Loucy (cell line): ENCODE measurements around the gene NUDT9.

Source experiments
- H2AFZ ChIP-seq: fragments of 200-600 bp; sonication (generic); 2 replicates; pipeline ENCODE4 v1.6.0; 2016; ENCODE audit warnings: antibody characterized with exemption, mild to moderate bottlenecking, low read length, moderate library complexity
- H3F3A ChIP-seq: fragments of 200-600 bp; 2 replicates; pipeline ENCODE4 v1.6.0; 2016; ENCODE audit warnings: antibody characterized with exemption, low read depth, mild to moderate bottlenecking
- H3K27me3 ChIP-seq: fragments of 200-600 bp; sonication (generic); 2 replicates; pipeline ENCODE4 v1.6.1; 2014; ENCODE audit warnings: low read length, mild to moderate bottlenecking; ENCODE audit not compliant: insufficient read depth, poor library complexity, severe bottlenecking
- H3K36me3 ChIP-seq: fragments of 200-600 bp; sonication (generic); 2 replicates; pipeline ENCODE4 v1.6.1; 2016; ENCODE audit warnings: low read length; ENCODE audit not compliant: insufficient read depth
- H3K4me1 ChIP-seq: fragments of 200-600 bp; sonication (generic); 2 replicates; pipeline ENCODE4 v1.5.1; 2014; ENCODE audit warnings: low read length, mild to moderate bottlenecking; ENCODE audit not compliant: insufficient read depth, poor library complexity, severe bottlenecking
- H3K4me2 ChIP-seq: fragments of 200-600 bp; sonication (generic); 2 replicates; pipeline ENCODE4 v1.6.0; 2014; ENCODE audit warnings: antibody characterized with exemption, low read length, low read depth, mild to moderate bottlenecking; ENCODE audit not compliant: poor library complexity, severe bottlenecking
- H3K4me3 ChIP-seq: fragments of 200-600 bp; sonication (generic); 2 replicates; pipeline ENCODE4 v1.5.1; 2014; ENCODE audit warnings: low read length, mild to moderate bottlenecking, mixed read lengths; ENCODE audit not compliant: poor library complexity, severe bottlenecking
- H3K79me2 ChIP-seq: fragments of 200-600 bp; sonication (generic); 2 replicates; pipeline ENCODE4 v1.6.1; 2014; ENCODE audit warnings: low read length; ENCODE audit not compliant: insufficient read depth
- H3K9ac ChIP-seq: fragments of 200-600 bp; sonication (generic); 2 replicates; pipeline ENCODE4 v1.6.0; 2014; ENCODE audit warnings: mild to moderate bottlenecking, low read depth, low read length, moderate library complexity; ENCODE audit not compliant: poor library complexity, severe bottlenecking
- H3K9me2 ChIP-seq: fragments of 200-600 bp; sonication (generic); replicated peaks from 2 replicates; pipeline ENCODE4 v1.6.1; 2016; ENCODE audit warnings: low read depth, low read length, mixed read lengths
- H3K9me3 ChIP-seq: fragments of 200-600 bp; sonication (generic); 2 replicates; pipeline ENCODE4 v1.6.1; 2014; ENCODE audit warnings: mild to moderate bottlenecking, antibody characterized with exemption, low read length, low read depth; ENCODE audit not compliant: insufficient read depth
- H4K20me1 ChIP-seq: fragments of 200-600 bp; sonication (generic); 2 replicates; pipeline ENCODE4 v1.6.0; 2014; ENCODE audit warnings: antibody characterized with exemption, low read length, mild to moderate bottlenecking; ENCODE audit not compliant: insufficient read depth, poor library complexity, severe bottlenecking
- EZH2phosphoT487 ChIP-seq: fragments of 200-600 bp; IDR thresholded peaks from 2 replicates; pipeline ENCODE4 v1.6.1; 2018; ENCODE audit warnings: antibody characterized with exemption, mild to moderate bottlenecking, moderate library complexity, borderline replicate concordance
- TF ChIP-seq, protein P1 (sequence below): fragments of 200-600 bp; sonication (generic); conservative IDR thresholded peaks from 2 replicates; pipeline ENCODE4 v1.5.1; 2014; ENCODE audit warnings: mild to moderate bottlenecking, antibody characterized with exemption, low read length

NUDT9 gene

DNA sequence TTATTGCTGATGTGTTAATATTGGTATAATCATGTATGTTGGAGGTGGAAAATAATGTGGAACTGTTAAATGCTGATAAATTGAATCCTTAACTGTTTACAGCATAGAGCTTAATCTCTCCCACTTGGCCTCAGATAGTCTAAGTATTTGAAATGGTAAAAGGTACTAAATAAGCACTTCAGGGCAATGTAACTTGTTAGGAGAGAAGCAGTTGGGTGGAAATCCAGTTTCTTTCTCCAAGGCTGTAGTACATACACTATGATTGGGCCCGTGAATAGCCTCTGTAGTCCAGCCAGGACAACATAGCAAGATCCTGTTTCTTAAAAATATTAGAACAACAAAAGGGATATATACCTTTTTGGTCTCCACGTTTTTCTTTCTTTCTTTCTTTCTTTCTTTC, 39.7 kb downstream of the NUDT9 start:
- no peak for TF ChIP-seq EZH2phosphoT487
- TF ChIP-seq, protein P1, sequence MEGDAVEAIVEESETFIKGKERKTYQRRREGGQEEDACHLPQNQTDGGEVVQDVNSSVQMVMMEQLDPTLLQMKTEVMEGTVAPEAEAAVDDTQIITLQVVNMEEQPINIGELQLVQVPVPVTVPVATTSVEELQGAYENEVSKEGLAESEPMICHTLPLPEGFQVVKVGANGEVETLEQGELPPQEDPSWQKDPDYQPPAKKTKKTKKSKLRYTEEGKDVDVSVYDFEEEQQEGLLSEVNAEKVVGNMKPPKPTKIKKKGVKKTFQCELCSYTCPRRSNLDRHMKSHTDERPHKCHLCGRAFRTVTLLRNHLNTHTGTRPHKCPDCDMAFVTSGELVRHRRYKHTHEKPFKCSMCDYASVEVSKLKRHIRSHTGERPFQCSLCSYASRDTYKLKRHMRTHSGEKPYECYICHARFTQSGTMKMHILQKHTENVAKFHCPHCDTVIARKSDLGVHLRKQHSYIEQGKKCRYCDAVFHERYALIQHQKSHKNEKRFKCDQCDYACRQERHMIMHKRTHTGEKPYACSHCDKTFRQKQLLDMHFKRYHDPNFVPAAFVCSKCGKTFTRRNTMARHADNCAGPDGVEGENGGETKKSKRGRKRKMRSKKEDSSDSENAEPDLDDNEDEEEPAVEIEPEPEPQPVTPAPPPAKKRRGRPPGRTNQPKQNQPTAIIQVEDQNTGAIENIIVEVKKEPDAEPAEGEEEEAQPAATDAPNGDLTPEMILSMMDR, result no peak
- Histone ChIP-seq H3K9me2 (no peaks in the 10 kb centered on the region), H3K9me3 (no peaks in the 10 kb centered on the region), H3K27me3 (no peaks in the 10 kb centered on the region), H3K4me3 (no peak overlapping the region), H3K79me2 (no peaks in the 10 kb centered on the region), H3F3A (no peaks in the 10 kb centered on the region), H3K4me2 (no peak overlapping the region), H3K36me3 (peaks cover 15% of the 10 kb centered on the region; the same call in 1 of the 2 replicates), H3K9ac (no peak overlapping the region), H4K20me1 (no peaks in the 10 kb centered on the region), H2AFZ (no peak overlapping the region), H3K4me1 (no peaks in the 10 kb centered on the region)

DNA sequence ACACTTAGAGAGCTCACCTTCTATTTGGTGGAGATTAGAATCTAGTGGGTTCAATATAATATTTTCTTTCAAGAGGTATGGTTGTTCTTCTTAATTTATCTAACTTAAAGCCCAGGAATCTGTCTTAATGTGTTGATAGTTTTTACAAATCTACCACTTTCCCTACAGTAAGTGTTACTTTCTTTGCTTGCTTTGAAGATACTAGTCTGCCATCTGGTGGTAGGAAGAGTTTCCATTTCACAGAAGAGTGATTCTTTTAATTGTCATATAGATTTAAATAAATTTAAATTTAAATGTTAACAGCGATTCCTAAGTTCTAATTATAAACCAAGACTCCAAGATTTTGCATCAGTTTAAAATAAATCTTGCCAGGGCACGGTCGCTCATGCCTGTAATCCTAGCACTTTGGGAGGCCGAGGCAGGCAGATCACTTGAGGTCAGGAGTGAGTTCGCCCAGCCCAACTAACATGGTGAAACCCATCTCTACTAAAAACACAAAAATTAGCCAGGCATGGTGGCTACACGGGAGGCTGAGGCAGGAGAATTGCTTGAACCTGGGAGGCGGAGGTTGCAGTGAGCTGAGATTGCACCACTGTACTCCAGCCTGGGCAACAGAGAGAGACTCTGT, 43.5 kb downstream of the NUDT9 start:
- Histone ChIP-seq H3K4me1 (no peaks in the 10 kb centered on the region), H3F3A (no peaks in the 10 kb centered on the region), H3K4me3 (no peak overlapping the region), H2AFZ (no peak overlapping the region), H3K36me3 (no peaks in the 10 kb centered on the region), H3K27me3 (no peaks in the 10 kb centered on the region), H3K79me2 (no peaks in the 10 kb centered on the region), H3K9ac (no peak overlapping the region), H4K20me1 (no peaks in the 10 kb centered on the region), H3K9me2 (no peaks in the 10 kb centered on the region), H3K4me2 (no peak overlapping the region), H3K9me3 (no peaks in the 10 kb centered on the region)
- TF ChIP-seq EZH2phosphoT487, result no peak
- TF ChIP-seq, protein P1, result peak; percentile 65

DNA sequence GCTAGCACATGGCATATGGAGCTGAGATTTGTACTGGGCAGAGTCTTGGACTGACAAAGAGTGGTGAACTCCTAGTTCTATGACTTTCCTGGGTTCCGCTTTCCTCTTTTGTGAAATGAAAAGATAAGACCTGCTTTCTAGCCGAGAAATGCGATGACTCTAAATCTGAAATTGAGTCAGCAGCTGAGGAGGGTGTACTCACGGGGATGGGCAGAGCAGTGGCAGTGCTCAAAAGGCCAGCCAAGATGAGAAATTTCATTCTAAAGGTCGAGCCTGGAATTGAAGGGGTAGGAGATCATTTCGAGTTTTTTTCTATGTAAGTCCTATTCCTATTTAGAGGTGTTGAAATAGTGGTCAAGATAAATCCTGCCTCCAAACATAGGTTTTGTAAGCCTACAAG, 47.0 kb downstream of the NUDT9 start:
- H3K9ac ChIP-seq, result no peak overlapping the region
- no peaks in the 10 kb centered on the region for H3F3A ChIP-seq
- no peaks in the 10 kb centered on the region for H4K20me1 ChIP-seq
- no peak overlapping the region for H3K4me3 ChIP-seq
- H3K27me3 ChIP-seq, result no peaks in the 10 kb centered on the region
- no peaks in the 10 kb centered on the region for H3K9me3 ChIP-seq
- no peaks in the 10 kb centered on the region for H3K9me2 ChIP-seq
- no peak overlapping the region for H2AFZ ChIP-seq
- no peak for TF ChIP-seq EZH2phosphoT487
- TF ChIP-seq, protein P1, result no peak
- no peaks in the 10 kb centered on the region for H3K36me3 ChIP-seq
- no peaks in the 10 kb centered on the region for H3K4me1 ChIP-seq
- no peak overlapping the region for H3K4me2 ChIP-seq
- no peaks in the 10 kb centered on the region for H3K79me2 ChIP-seq
